ENCODE data around the gene ABCC4.

DNA sequence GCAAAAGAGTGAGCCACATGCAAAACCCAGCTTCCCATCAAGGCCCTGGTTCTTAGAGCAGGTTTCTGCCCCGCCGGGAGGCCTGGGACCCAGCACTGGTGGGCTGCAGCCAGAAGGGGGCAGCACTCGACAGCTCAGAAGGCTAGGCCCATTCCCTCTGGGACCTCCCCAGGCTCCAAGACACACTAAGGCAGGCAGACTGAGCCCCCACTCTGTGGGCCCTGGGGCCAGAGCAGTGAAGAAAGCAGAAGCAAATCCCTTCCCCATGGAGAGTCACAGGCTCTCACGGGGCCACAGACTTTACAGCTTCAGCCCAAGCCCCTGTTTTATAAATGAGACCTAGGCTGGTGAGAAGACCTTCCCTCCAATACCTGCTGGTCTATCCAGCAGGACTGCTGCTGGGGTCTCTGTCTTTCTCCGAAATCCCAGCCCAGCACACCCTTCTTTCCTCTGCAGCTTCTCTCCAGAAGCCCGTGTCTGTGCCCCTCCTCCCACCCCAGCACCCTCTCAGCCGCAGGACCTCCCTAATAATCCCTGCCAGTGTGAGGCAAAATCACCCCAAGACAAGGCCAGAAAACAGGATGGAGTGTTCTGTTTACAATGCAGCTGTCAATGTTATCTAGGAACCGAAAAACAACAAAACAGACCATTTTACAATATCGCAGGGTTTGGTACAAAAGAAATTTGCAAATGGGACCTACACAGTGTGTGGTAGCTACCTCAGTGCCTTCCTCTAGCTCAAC, 109.3 kb downstream of the ABCC4 start:
- no peak for TF ChIP-seq POLR2A (IDR thresholded peaks at IDR 0.05)
- TF ChIP-seq, protein P1, sequence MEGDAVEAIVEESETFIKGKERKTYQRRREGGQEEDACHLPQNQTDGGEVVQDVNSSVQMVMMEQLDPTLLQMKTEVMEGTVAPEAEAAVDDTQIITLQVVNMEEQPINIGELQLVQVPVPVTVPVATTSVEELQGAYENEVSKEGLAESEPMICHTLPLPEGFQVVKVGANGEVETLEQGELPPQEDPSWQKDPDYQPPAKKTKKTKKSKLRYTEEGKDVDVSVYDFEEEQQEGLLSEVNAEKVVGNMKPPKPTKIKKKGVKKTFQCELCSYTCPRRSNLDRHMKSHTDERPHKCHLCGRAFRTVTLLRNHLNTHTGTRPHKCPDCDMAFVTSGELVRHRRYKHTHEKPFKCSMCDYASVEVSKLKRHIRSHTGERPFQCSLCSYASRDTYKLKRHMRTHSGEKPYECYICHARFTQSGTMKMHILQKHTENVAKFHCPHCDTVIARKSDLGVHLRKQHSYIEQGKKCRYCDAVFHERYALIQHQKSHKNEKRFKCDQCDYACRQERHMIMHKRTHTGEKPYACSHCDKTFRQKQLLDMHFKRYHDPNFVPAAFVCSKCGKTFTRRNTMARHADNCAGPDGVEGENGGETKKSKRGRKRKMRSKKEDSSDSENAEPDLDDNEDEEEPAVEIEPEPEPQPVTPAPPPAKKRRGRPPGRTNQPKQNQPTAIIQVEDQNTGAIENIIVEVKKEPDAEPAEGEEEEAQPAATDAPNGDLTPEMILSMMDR (IDR thresholded peaks at IDR 0.05): peak; percentile 14 to 79 (median 44)
